PC-9 (cell line): ENCODE measurements around the gene ZFHX3. TPM values are rescaled to one million over a fixed set of nuclear protein-coding genes. Genes with fewer than 3 reads are reported as not detected.

ENCODE experiments used
- BruUV-seq: library from RNA; stranded (reverse); fragments of 400-500 nt; replicated peaks from 2 replicates; lab custom pipeline; 2021; lab: Mats Ljungman, UMichigan
- CTCF ChIA-PET: fragments of 300-600 bp; sonication (Branson Sonifier 250); formaldehyde crosslinking; loops from one replicate; lab custom pipeline; 2022; ENCODE audit warnings: antibody characterized with exemption; lab: Charles Lee
- POLR2A ChIA-PET: fragments of 300-600 bp; sonication (Branson Sonifier 250); formaldehyde crosslinking; loops from one replicate; lab custom pipeline; 2022; ENCODE audit warnings: antibody characterized with exemption; ENCODE audit not compliant: unreplicated experiment; lab: Charles Lee
- DNase-seq, 2 experiments: peaks; one replicate each; pipeline versions ENCODE4 v3.0.0 to v3.0.0-alpha.2; 2015 to 2022; ENCODE audit warnings: mixed read lengths in 1 of 2
- H2AFZ ChIP-seq: fragments of 200-600 bp; sonication (generic); 2 replicates; pipeline ENCODE4 v1.8.1; 2017; ENCODE audit warnings: antibody characterized with exemption
- H3F3A ChIP-seq: fragments of 200-600 bp; sonication (generic); 2 replicates; pipeline ENCODE4 v1.8.1; 2017; ENCODE audit warnings: antibody characterized with exemption, mild to moderate bottlenecking, low read depth; ENCODE audit not compliant: insufficient read depth
- H3K27ac ChIP-seq: fragments of 200-600 bp; sonication (generic); 2 replicates; pipeline ENCODE4 v1.6.1; 2016; ENCODE audit warnings: mixed run types
- H3K27me3 ChIP-seq: fragments of 200-600 bp; sonication (generic); 2 replicates; pipeline ENCODE4 v1.6.1; 2016; ENCODE audit warnings: low read depth, mixed run types; ENCODE audit not compliant: insufficient read depth
- H3K36me3 ChIP-seq: fragments of 200-600 bp; sonication (generic); 2 replicates; pipeline ENCODE4 v1.6.1; 2016; ENCODE audit warnings: low read depth, mixed run types
- H3K4me1 ChIP-seq: fragments of 200-600 bp; sonication (generic); replicated peaks from 2 replicates; pipeline ENCODE4 v1.6.1; 2016; ENCODE audit warnings: mixed run types; ENCODE audit not compliant: insufficient read depth
- H3K4me2 ChIP-seq: fragments of 200-600 bp; sonication (generic); 2 replicates; pipeline ENCODE4 v1.6.1; 2017; ENCODE audit warnings: mixed run types
- H3K4me3 ChIP-seq: fragments of 200-600 bp; sonication (generic); 2 replicates; pipeline ENCODE4 v1.6.1; 2016; ENCODE audit warnings: mixed run types
- H3K79me2 ChIP-seq: fragments of 200-600 bp; sonication (generic); 2 replicates; pipeline ENCODE4 v1.6.1; 2017; ENCODE audit warnings: low read depth, mixed run types
- H3K9me2 ChIP-seq: fragments of 200-600 bp; sonication (generic); 2 replicates; pipeline ENCODE4 v1.8.1; 2017; ENCODE audit warnings: mild to moderate bottlenecking; ENCODE audit not compliant: insufficient read depth
- H3K9me3 ChIP-seq: fragments of 200-600 bp; sonication (generic); 2 replicates; pipeline ENCODE4 v1.8.1; 2016; ENCODE audit warnings: low read depth; ENCODE audit not compliant: insufficient read depth
- H4K20me1 ChIP-seq: fragments of 200-600 bp; sonication (generic); 2 replicates; pipeline ENCODE4 v1.8.1; 2017; ENCODE audit not compliant: insufficient read depth
- CTCF ChIP-seq: fragments of 200-600 bp; sonication (generic); conservative IDR thresholded peaks from 2 replicates; pipeline ENCODE4 v1.6.1; 2017; ENCODE audit warnings: mixed run types, antibody characterized with exemption, mild to moderate bottlenecking, moderate library complexity
- EZH2 ChIP-seq: fragments of 200-600 bp; sonication (generic); IDR thresholded peaks from 2 replicates; pipeline ENCODE4 v1.8.0; 2017; ENCODE audit warnings: antibody characterized with exemption, low read depth
- intact Hi-C: fragments of 100-400 bp; cut with micrococcal nuclease; formaldehyde crosslinking; loops from one replicate; pipeline ENCODE4 v1.10.0; 2022; ENCODE audit not compliant: unreplicated experiment
- total RNA-seq: library from RNA; stranded (reverse); gene quantifications from 2 replicates; pipeline ENCODE4 v1.2.3, GENCODE V29; 2021

Gene ZFHX3
- total RNA-seq, 1 experiment from 2014 or later, result 23.1 TPM

- CTCF ChIA-PET, result no interaction called here
- intact Hi-C loops, result no loop called here
- DNase-seq, result no peak
- peaks cover 13% of the 10 kb centered on the region for H3K4me1 ChIP-seq
- H3K4me3 ChIP-seq, result no peak overlapping the region
- H3K4me2 ChIP-seq, result no peak overlapping the region
- H3K9me3 ChIP-seq, result no peaks in the 10 kb centered on the region
- BruUV-seq, result no TSS peak
- no peaks in the 10 kb centered on the region for H3K27me3 ChIP-seq
- no peak overlapping the region for H3K27ac ChIP-seq
- POLR2A ChIA-PET, result no interaction called here
- no peaks in the 10 kb centered on the region for H3K9me2 ChIP-seq
- TF ChIP-seq EZH2 (no peak), CTCF (no peak)
- peaks cover 7% of the 10 kb centered on the region for H4K20me1 ChIP-seq
- H3F3A ChIP-seq, result no peaks in the 10 kb centered on the region; the same call in 1 of the 2 replicates
- H3K79me2 ChIP-seq, result peaks cover 29% of the 10 kb centered on the region; the same call in 1 of the 2 replicates
- H3K36me3 ChIP-seq, result 0 out of 2 replicates have a peak, but pooled peaks cover 5% of the 10 kb centered on the region
- H2AFZ ChIP-seq, result no peak overlapping the region
Observed at GRCh38 chr16:72946474-72947194, 101.3 kb downstream of the ZFHX3 start.

GRCh38 chr16:72946063-72946462 is 101.9 kb downstream of the ZFHX3 start:
- H4K20me1 ChIP-seq, result peaks cover 7% of the 10 kb centered on the region
- no peak overlapping the region for H3K27ac ChIP-seq
- peaks cover 29% of the 10 kb centered on the region for H3K79me2 ChIP-seq
- H3K4me1 ChIP-seq, result peaks cover 13% of the 10 kb centered on the region
- no peaks in the 10 kb centered on the region; the same call in 1 of the 2 replicates for H3F3A ChIP-seq
- BruUV-seq, result no TSS peak
- no peak overlapping the region for H3K4me3 ChIP-seq
- DNase-seq, result no peak
- H3K36me3 ChIP-seq, result 0 out of 2 replicates have a peak, but pooled peaks cover 5% of the 10 kb centered on the region
- H3K27me3 ChIP-seq, result no peaks in the 10 kb centered on the region
- CTCF ChIA-PET, result no interaction called here
- H3K4me2 ChIP-seq, result no peak overlapping the region
- no peaks in the 10 kb centered on the region for H3K9me3 ChIP-seq
- POLR2A ChIA-PET, result interaction anchor here (0.7 kb wide), 1 partner anchor 68 kb away, joined by 3 read pairs; no protein-coding TSS in a partner anchor
- no peak for TF ChIP-seq EZH2
- no peak for TF ChIP-seq CTCF
- no peaks in the 10 kb centered on the region for H3K9me2 ChIP-seq
- intact Hi-C loops, result no loop called here
- no peak overlapping the region for H2AFZ ChIP-seq

GRCh38 chr16:72945611-72946010 is 102.3 kb downstream of the ZFHX3 start:
- Histone ChIP-seq H3K9me2 (no peaks in the 10 kb centered on the region), H4K20me1 (peaks cover 7% of the 10 kb centered on the region), H2AFZ (no peak overlapping the region), H3K27me3 (no peaks in the 10 kb centered on the region), H3K4me2 (no peak overlapping the region), H3K79me2 (peaks cover 34% of the 10 kb centered on the region), H3K9me3 (no peaks in the 10 kb centered on the region), H3F3A (no peaks in the 10 kb centered on the region; the same call in 1 of the 2 replicates), H3K36me3 (0 out of 2 replicates have a peak, but pooled peaks cover 3% of the 10 kb centered on the region), H3K27ac (no peak overlapping the region), H3K4me1 (peaks cover 13% of the 10 kb centered on the region), H3K4me3 (no peak overlapping the region)
- ChIA-PET CTCF (interaction anchor here (0.6 kb wide), 1 partner anchor 113 kb away, joined by 5 read pairs; no protein-coding TSS in a partner anchor), POLR2A (interaction anchor here (0.7 kb wide), 1 partner anchor 68 kb away, joined by 3 read pairs; no protein-coding TSS in a partner anchor)
- no TSS peak for BruUV-seq
- DNase-seq, result no peak
- intact Hi-C loops, result no loop called here
- TF ChIP-seq CTCF (no peak), EZH2 (no peak)
